ENCODE data around the gene TLN1. TPM values are rescaled to one million over a fixed set of nuclear protein-coding genes. Genes with fewer than 3 reads are reported as not detected.

The TLN1 gene
- total RNA-seq, 5 donors from 2014 or later (not counting 1 experiment from before 2014, with no cell fraction given) = 229 to 366 (median 294) TPM

DNA sequence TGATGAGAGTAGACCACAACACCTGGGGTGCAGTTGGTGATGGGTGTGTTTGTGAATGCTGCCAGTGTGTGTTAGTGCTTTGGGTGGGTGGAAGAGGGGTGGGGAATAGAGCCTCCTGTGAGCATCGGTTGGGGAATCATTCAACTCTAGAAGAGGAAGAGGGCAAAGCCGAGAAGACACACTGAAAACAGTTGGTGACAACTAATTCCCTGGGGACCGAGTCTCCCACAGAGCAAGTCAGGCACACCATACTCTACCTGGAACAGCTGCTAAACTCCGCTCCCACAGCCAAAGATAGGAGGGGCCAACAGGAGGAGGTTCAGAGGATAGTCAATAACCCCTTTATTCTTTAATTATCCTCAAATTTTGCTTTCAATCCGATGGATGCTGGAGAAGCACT lies 65.4 kb downstream of the TLN1 start:
- no peak overlapping the region for H3K27ac Mint-ChIP-seq
- ChIA-PET CTCF (interaction anchor here in 1 of 2 donors (1.4 kb wide), 1 partner anchor 28 kb away, joined by 3 read pairs; no protein-coding TSS in a partner anchor), POLR2A (interaction anchor here in 1 of 2 donors (0.5 kb wide), 1 partner anchor 1448 kb away, joined by 7 read pairs; no protein-coding TSS in a partner anchor)
- Histone ChIP-seq H3K4me1 (ENCODE audit: control insufficient read depth in 1 of 2, extremely low read depth in 1 of 2, insufficient read depth in 2 of 2, low read length in 2 of 2) (peaks cover 18 to 39% of the 10 kb centered on the region in 2 experiments), H3K36me3 (ENCODE audit: control insufficient read depth in 2 of 2, extremely low read depth in 1 of 2, insufficient read depth in 1 of 2, low read length in 1 of 2) (no peaks in the 10 kb centered on the region), H3K9me3 (no peaks in the 10 kb centered on the region), H3K27ac (ENCODE audit: low read length) (no peak overlapping the region), H3K4me3 (ENCODE audit: control insufficient read depth in 1 of 2, extremely low read depth in 1 of 2, low read length in 1 of 2) (no peak overlapping the region), H3K27me3 (replicated peaks in 1 of 2; ENCODE audit: control insufficient read depth in 2 of 2, extremely low read depth in 1 of 2, insufficient read depth in 2 of 2, low read length in 1 of 2) (no peaks in the 10 kb centered on the region)
- no peaks in the 10 kb centered on the region for H3K9me3 Mint-ChIP-seq
- no CpG with 5 or more reads among the region's 5 CpGs for WGBS (ENCODE audit: insufficient coverage)
- peaks cover 43 to 48% (median 46%) of the 10 kb centered on the region in 3 donors for H3K4me1 Mint-ChIP-seq
- peaks cover 3% of the 10 kb centered on the region for H3K36me3 Mint-ChIP-seq
- ATAC-seq (replicated peaks in 1 of 4) (no peak), DNase-seq (no peak)
- H3K4me3 Mint-ChIP-seq = no peak overlapping the region
- H3K27me3 Mint-ChIP-seq = no peaks in the 10 kb centered on the region

DNA sequence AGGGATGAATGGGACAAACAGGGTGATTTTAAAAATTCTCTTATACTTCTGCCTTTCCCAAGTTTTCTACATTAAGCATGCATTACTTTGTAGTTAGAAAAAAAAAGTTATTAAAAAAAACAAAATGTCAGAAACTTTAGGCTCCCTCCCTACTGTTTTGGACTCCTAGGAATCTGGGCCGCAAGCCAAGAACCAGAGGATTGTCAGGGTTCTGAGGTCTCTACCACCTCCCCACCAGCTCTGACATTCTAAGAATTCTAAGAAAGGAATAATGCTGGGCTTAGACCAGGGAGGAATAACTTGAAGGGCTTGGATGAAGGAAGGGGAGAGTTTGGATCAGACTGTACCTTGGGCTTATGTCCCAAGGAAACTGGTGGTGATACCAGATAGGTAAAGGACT lies 66.0 kb downstream of the TLN1 start:
- DNase-seq = no peak
- H3K27ac Mint-ChIP-seq = no peak overlapping the region
- peak overlapping the region in 2 of 3 donors; percentile 76 to 88 for H3K4me3 Mint-ChIP-seq
- CTCF ChIA-PET = interaction anchor here (0.6 to 4.4 kb wide), 5 partner anchors 9 to 180 kb away, joined by 3 to 22 read pairs (median 3); no protein-coding TSS in a partner anchor
- Histone ChIP-seq H3K4me1 (ENCODE audit: control insufficient read depth in 1 of 2, extremely low read depth in 1 of 2, insufficient read depth in 2 of 2, low read length in 2 of 2) (peaks cover 23 to 44% of the 10 kb centered on the region in 2 experiments), H3K27ac (ENCODE audit: low read length) (no peak overlapping the region), H3K36me3 (ENCODE audit: control insufficient read depth in 2 of 2, extremely low read depth in 1 of 2, insufficient read depth in 1 of 2, low read length in 1 of 2) (peaks cover 0 to 3% of the 10 kb centered on the region in 2 donors), H3K9me3 (no peaks in the 10 kb centered on the region), H3K27me3 (replicated peaks in 1 of 2; ENCODE audit: control insufficient read depth in 2 of 2, extremely low read depth in 1 of 2, insufficient read depth in 2 of 2, low read length in 1 of 2) (no peaks in the 10 kb centered on the region), H3K4me3 (ENCODE audit: control insufficient read depth in 1 of 2, extremely low read depth in 1 of 2, low read length in 1 of 2) (no peak overlapping the region)
- no CpG with 5 or more reads among the region's 1 CpG for WGBS (ENCODE audit: insufficient coverage)
- H3K36me3 Mint-ChIP-seq = peaks cover 3% of the 10 kb centered on the region
- H3K4me1 Mint-ChIP-seq = peaks cover 47 to 53% (median 48%) of the 10 kb centered on the region in 3 donors
- no peaks in the 10 kb centered on the region for H3K27me3 Mint-ChIP-seq
- POLR2A ChIA-PET = interaction anchor here in 1 of 2 donors (0.5 to 0.6 kb wide), 2 partner anchors 17 to 1448 kb away, joined by 3 to 7 read pairs; no protein-coding TSS in a partner anchor
- no peaks in the 10 kb centered on the region for H3K9me3 Mint-ChIP-seq
- ATAC-seq (replicated peaks in 1 of 4) = no peak

DNA sequence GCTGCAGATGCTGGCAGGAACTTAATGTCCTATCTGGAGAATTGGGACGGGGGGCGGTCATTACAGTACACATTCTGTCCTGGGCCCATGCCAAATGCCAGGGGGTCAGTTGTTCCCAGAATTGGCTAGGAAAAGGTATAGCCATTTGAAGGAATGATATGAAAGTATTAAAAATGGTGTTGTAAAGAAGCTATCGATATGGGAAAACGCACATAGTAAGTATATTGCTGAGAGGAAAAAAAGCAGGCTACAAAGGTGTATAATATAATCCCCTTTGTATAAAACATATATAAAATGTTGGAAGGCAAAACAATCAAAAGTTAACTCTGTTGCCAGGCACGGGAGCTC lies 66.5 kb downstream of the TLN1 start:
- ChIA-PET POLR2A (interaction anchor here (0.6 to 0.7 kb wide), 2 partner anchors 16 to 265 kb away, joined by 3 read pairs; no protein-coding TSS in a partner anchor), CTCF (interaction anchor here (0.6 to 4.4 kb wide), 9 partner anchors 8 to 179 kb away, joined by 3 to 22 read pairs (median 3); no protein-coding TSS in a partner anchor)
- Histone ChIP-seq H3K4me1 (ENCODE audit: control insufficient read depth in 1 of 2, extremely low read depth in 1 of 2, insufficient read depth in 2 of 2, low read length in 2 of 2) (peaks cover 25 to 50% of the 10 kb centered on the region in 2 experiments), H3K36me3 (ENCODE audit: control insufficient read depth in 2 of 2, extremely low read depth in 1 of 2, insufficient read depth in 1 of 2, low read length in 1 of 2) (peaks cover 0 to 9% of the 10 kb centered on the region in 2 donors), H3K27me3 (replicated peaks in 1 of 2; ENCODE audit: control insufficient read depth in 2 of 2, extremely low read depth in 1 of 2, insufficient read depth in 2 of 2, low read length in 1 of 2) (no peaks in the 10 kb centered on the region), H3K4me3 (ENCODE audit: control insufficient read depth in 1 of 2, extremely low read depth in 1 of 2, low read length in 1 of 2) (peak overlapping the region; percentile 60 to 66), H3K27ac (ENCODE audit: low read length) (peak overlapping the region; percentile 48), H3K9me3 (no peaks in the 10 kb centered on the region)
- Mint-ChIP-seq H3K4me1 (peaks cover 53 to 59% (median 54%) of the 10 kb centered on the region in 3 donors), H3K4me3 (peak overlapping the region; percentile 76 to 88 (median 82)), H3K27me3 (no peaks in the 10 kb centered on the region), H3K27ac (peak overlapping the region; percentile 92 to 93), H3K9me3 (no peaks in the 10 kb centered on the region), H3K36me3 (peaks cover 9% of the 10 kb centered on the region)
- DNase-seq = no peak
- WGBS (ENCODE audit: insufficient coverage) = 0% methylated on average over 2 of the region's 5 CpGs
- no peak for ATAC-seq (replicated peaks in 1 of 4)

DNA sequence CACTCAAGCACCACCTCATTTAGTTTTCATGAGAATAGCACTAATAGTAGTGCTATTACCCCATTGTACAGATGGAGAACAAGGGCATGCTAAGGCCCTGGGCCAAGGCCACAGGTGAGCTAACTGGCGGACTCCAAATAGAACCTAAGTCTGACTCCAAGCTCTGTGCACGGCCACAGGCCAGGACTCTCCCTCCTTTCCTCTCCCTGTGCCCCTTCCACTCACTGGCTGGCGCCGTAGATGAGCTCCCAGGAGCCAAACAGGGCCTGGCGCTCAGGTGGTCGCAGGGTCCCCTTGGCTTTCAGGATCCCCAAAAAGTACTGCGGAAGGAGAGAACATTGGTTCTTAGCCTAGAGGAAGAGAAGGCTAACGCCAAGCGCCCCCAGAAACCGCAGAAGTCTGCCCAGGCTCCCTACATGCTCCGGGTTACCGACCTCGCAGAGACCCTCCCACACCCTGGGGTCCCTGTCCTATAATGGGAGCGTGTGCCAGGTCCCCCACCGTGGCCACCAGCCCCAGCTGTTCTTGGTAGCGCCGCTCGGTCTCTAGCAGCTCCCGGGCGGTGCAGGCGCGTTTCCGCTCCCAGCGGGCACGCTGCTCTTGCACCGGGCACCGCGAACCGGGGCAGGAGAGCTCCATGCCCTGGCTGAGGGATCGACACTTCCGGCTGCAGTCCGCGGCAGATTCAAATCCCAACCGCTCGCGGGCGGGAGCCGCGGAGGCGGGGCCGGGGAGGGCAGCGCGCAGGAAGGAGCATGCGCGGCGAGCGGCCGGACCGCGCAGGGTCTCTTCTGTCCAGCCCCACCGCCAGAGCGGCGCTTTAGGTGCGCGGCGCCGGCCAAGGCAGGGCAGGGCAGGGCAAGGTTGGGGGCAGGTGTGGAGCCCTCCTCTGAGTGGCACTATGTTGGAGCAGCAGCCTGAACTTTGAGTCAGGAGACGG lies 67.2 kb downstream of the TLN1 start, which contains the start of gene ARHGEF39:
Gene ARHGEF39, minus strand, starts transcription at position 665 of the 940 bp plus-strand sequence. Its CDS starts 26 bp downstream, at position 639.
- peaks cover 14% of the 10 kb centered on the region for H3K36me3 Mint-ChIP-seq
- no peaks in the 10 kb centered on the region for H3K27me3 ChIP-seq (replicated peaks in 1 of 2; ENCODE audit: control insufficient read depth in 2 of 2, extremely low read depth in 1 of 2, insufficient read depth in 2 of 2, low read length in 1 of 2)
- peak within 1 kb of the TSS; percentile 54 for H3K27ac ChIP-seq (ENCODE audit: low read length)
- ChIA-PET POLR2A (interaction anchor here in 1 of 2 donors (0.7 to 1.1 kb wide), 2 partner anchors 18 to 266 kb away, joined by 3 to 4 read pairs; no protein-coding TSS in a partner anchor), CTCF (interaction anchor here (0.6 to 4.4 kb wide), 9 partner anchors 31 to 85 kb away, joined by 3 to 22 read pairs (median 4); no protein-coding TSS in a partner anchor)
- H3K4me1 Mint-ChIP-seq = peaks cover 59 to 65% (median 61%) of the 10 kb centered on the region in 3 donors
- H3K9me3 ChIP-seq = no peaks in the 10 kb centered on the region
- H3K4me1 ChIP-seq (ENCODE audit: control insufficient read depth in 1 of 2, extremely low read depth in 1 of 2, insufficient read depth in 2 of 2, low read length in 2 of 2) = peaks cover 25 to 56% of the 10 kb centered on the region in 2 experiments
- H3K4me3 ChIP-seq (ENCODE audit: control insufficient read depth in 1 of 2, extremely low read depth in 1 of 2, low read length in 1 of 2) = peak within 1 kb of the TSS; percentile 60 to 66
- peak within 1 kb of the TSS; percentile 76 to 88 (median 82) for H3K4me3 Mint-ChIP-seq
- no peaks in the 10 kb centered on the region for H3K9me3 Mint-ChIP-seq
- peaks cover 0 to 14% of the 10 kb centered on the region in 2 donors for H3K36me3 ChIP-seq (ENCODE audit: control insufficient read depth in 2 of 2, extremely low read depth in 1 of 2, insufficient read depth in 1 of 2, low read length in 1 of 2)
- peak in 32 of 35 experiments; percentile 16 to 77 (median 43) for DNase-seq
- 8% methylated on average over 57 of the region's 58 CpGs for WGBS (ENCODE audit: insufficient coverage)
- ATAC-seq (replicated peaks in 1 of 4) = peak; percentile 68 to 76 (median 74)
- peak within 1 kb of the TSS; percentile 92 to 93 for H3K27ac Mint-ChIP-seq
- H3K27me3 Mint-ChIP-seq = no peaks in the 10 kb centered on the region

DNA sequence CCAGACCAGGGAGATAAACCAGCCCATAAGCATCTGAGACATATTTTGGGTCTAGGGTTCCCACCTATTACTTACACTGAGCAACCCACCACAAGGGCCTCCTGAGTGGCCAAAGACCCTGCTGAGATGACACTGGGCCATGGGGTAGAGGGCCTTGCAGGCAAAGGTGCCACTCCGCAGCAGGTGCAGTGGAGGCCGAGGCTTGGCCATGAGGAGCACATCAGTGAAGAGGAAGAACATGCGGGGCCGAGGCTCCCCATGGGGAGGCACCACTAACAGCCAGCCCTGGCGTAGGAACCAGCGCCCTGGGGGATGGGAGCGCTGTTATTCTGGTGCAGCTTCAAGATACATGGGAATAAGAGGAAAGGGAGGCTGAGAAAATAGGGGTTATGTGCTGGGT lies 69.6 kb downstream of the TLN1 start:
- Histone ChIP-seq H3K27ac (ENCODE audit: low read length) (peak overlapping the region; percentile 83), H3K27me3 (replicated peaks in 1 of 2; ENCODE audit: control insufficient read depth in 2 of 2, extremely low read depth in 1 of 2, insufficient read depth in 2 of 2, low read length in 1 of 2) (no peaks in the 10 kb centered on the region), H3K4me1 (ENCODE audit: control insufficient read depth in 1 of 2, extremely low read depth in 1 of 2, insufficient read depth in 2 of 2, low read length in 2 of 2) (peaks cover 34 to 74% of the 10 kb centered on the region in 2 experiments), H3K9me3 (no peaks in the 10 kb centered on the region), H3K4me3 (ENCODE audit: control insufficient read depth in 1 of 2, extremely low read depth in 1 of 2, low read length in 1 of 2) (no peak overlapping the region), H3K36me3 (ENCODE audit: control insufficient read depth in 2 of 2, extremely low read depth in 1 of 2, insufficient read depth in 1 of 2, low read length in 1 of 2) (peaks cover 0 to 14% of the 10 kb centered on the region in 2 donors)
- no peak for ATAC-seq (replicated peaks in 1 of 4)
- ChIA-PET CTCF (interaction anchor here in 1 of 2 donors (1.0 to 7.1 kb wide), 4 partner anchors 15 to 87 kb away, joined by 3 to 122 read pairs (median 15); partner anchors contain the start of genes GBA2 and RGP1), POLR2A (no interaction called here)
- H3K36me3 Mint-ChIP-seq = peaks cover 23% of the 10 kb centered on the region
- no peak for DNase-seq
- H3K4me1 Mint-ChIP-seq = peaks cover 75 to 83% (median 81%) of the 10 kb centered on the region in 3 donors
- H3K4me3 Mint-ChIP-seq = peak overlapping the region in 2 of 3 donors; percentile 22 to 93
- H3K27ac Mint-ChIP-seq = peak overlapping the region; percentile 92 to 93
- peaks cover 4 to 5% of the 10 kb centered on the region in 2 donors for H3K27me3 Mint-ChIP-seq
- 77% methylated on average over 7 of the region's 7 CpGs for WGBS (ENCODE audit: insufficient coverage)
- H3K9me3 Mint-ChIP-seq = no peaks in the 10 kb centered on the region
